ENCODE results near the gene TMEM233.
"Not testable (repeated sequence)": the region's sequence is repeated elsewhere in the genome, so short reads cannot be mapped to it uniquely, and the experiment has no call there.

Gene TMEM233

GRCh38 chr12:119613319-119613936 lies 19.9 kb downstream of the TMEM233 start:
- DNase-seq, result no peak

DNA sequence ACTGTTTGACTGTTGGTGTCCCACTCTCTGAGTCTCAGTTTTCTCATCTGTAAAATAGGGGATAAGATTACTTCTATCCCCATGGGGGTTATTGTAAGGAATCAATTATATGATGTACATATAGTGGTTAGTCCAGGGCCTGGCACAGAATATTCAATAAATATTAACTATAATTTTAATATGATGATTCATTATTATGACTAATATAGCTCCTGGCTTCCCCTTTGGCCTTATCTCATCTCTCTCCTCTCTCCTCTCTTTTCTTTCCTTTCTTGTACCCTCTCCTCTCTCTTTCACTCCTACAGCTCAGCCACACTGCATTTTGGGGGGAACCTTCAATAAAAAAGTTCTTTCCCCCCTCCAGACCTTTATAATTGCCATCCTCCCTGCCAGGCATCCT lies 21.1 kb downstream of the TMEM233 start:
- no peak for DNase-seq

DNA sequence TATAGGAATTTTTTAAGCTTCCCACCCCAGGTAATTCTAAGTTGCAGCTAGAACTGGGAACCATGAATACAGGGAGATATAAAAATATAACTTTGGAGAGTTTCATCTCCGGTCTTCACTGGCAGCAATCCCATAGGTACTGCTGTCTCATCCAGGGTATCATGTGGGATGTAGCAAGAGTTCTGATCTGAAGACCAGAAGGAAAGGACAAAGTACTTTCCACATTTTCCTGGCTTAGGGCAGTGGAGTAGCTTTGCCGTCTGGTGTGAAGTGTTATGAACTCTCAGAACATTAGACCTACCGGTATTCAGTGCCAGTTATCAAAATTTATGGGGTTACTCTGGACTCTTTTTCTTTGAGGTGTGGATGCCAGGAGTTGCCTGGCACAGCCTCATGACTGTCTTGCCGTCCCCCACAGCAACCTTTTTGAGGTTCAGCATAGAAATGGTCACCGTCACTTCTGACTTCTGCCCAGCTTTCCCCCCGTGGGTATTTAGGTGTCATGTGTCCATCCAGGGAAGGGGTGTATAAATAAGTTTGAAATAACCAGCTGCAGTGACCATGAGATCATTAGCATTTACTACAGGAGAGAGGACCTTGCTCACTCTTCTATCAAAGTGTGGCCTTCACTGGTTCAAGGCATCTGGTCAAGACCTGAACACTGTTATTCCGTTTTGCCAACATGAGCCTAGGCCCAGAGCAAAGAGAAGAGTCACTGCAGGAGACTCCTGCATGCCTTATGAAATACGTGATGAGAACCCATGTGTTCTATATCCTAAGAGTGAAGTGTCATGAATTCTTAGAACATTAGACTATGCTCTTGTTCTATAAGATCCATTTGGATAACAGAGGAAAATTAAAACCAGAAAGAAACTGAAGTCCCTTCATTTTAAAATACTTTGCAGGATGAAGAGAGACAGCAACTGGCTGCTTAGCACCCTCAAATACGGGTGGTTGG lies 22.2 kb downstream of the TMEM233 start:
- no peak for DNase-seq

GRCh38 chr12:119618328-119618896 lies 24.8 kb downstream of the TMEM233 start:
- DNase-seq, result not testable (repeated sequence)

DNA sequence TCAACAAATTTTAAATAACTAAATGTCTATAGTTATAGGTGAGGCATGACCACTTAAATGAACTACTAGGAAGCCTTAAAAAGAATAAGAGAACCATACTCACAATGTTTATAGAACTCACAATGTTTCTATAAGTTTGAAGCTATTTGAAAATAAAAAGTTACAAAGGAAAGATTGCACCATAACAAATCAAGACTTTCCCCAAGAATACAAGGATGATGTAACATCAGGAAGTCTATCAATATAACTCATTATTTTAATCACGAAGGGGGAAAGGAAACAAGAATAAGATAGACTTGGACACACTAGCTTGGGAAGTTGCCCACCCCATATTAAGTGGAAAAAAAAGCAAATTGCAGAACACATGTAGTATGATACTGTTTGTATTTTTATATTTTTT lies 26.9 kb downstream of the TMEM233 start:
- DNase-seq, result no peak

GRCh38 chr12:119621878-119622277 lies 28.3 kb downstream of the TMEM233 start:
- DNase-seq, result no peak

- DNase-seq, result peak; percentile 74 to 75
Observed at GRCh38 chr12:119624966-119625365, 31.4 kb downstream of the TMEM233 start.

GRCh38 chr12:119627019-119627643 lies 33.6 kb downstream of the TMEM233 start:
- DNase-seq, result no peak

DNA sequence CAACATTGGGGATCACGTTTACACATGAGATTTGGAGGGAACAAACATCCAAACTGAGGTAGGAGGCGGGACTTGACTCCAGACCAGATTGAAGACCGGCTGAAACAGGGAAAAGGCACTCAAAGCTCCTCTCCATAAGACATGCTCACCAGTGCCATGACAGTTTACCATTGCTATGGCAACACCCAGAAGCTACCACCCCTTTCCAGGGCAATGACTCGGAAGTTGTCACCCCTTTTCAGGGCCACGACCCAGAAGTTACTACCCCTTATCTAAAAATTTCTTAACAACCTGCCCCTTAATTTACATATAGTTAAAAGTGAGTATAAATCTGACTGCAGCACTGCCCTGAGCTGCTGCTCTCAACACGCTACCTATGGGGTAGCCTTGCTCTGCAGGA lies 34.1 kb downstream of the TMEM233 start:
- DNase-seq, result no peak

DNA sequence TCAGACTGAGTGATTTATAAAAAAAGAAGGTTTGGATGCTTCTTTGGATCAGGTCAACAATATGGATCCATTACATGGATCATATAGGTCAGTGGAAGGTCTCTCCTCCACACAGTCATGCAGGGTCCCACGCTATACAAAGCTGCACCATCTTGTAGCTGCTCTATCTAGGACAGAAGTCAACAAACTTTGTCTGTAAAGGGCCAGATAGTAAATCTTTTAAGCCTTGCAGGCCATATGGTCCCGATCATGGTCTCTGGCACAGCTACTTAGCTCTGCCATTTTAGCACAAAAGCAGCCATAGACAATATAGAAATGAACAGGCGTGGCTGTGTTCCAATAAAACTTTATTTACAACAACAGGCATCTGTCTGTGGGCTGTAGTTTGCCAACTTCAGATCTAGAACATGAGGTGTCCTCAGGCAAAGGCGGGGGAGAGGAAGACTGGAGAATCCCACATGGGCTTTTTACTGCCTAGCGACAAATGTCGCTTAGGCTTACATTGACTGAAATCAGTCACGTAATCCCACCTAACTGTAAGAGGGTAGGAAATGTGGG lies 36.7 kb downstream of the TMEM233 start:
- peak in 1 of 2 experiments; percentile 57 for DNase-seq

DNA sequence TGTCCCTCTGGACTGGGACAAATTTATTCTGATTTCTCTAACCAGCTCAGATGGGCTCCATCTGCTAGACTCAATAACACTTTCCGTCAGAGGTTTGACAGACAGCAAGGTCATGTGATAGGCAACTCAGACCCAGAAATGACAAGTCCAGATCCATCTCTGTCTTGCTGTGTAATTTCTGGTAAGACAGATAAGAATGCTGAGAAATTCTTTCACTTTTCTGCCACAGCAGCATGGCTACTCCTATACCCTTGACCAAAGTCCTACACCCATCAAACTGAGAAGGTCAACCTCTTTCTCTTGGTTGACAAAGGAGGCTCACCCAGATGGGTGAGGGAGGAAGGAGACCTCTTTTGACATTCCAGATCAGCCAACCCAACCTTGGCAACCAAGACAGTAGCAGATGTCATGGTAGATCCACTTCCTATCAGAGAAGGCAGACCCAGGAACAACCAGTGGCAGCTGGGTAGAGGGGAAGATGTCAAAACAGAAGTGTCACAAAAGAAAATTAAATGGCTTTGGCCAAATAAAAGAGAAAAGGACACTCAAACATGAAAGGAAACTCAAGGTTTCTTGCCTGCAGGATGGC lies 37.5 kb downstream of the TMEM233 start:
- DNase-seq, result no peak

GRCh38 chr12:119631930-119632678 lies 38.5 kb downstream of the TMEM233 start:
- peak in 1 of 2 experiments; percentile 35 for DNase-seq

- DNase-seq, result no peak
Observed at GRCh38 chr12:119634743-119635142, 41.2 kb downstream of the TMEM233 start.

- DNase-seq, result no peak
Observed at GRCh38 chr12:119642986-119643385, 49.4 kb downstream of the TMEM233 start.

DNA sequence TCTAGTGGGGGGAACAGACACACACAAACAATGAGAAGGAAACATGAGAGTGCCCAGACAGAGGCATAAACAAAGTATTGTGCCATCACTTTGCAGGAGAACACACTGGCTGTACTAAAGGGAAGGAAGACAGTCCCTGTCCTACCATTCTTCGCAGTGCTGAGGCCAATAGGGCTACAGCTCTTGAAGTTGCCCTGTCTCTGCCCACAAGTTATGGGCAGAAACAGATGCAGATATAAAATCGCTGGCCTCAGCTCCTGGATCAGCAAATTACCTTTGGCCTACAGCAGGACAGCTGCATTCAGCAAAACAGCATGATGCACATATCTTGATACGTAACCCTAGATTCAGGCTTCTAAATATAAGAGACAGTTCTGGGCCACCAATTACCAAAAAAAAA lies 51.4 kb downstream of the TMEM233 start:
- no peak for DNase-seq

DNA sequence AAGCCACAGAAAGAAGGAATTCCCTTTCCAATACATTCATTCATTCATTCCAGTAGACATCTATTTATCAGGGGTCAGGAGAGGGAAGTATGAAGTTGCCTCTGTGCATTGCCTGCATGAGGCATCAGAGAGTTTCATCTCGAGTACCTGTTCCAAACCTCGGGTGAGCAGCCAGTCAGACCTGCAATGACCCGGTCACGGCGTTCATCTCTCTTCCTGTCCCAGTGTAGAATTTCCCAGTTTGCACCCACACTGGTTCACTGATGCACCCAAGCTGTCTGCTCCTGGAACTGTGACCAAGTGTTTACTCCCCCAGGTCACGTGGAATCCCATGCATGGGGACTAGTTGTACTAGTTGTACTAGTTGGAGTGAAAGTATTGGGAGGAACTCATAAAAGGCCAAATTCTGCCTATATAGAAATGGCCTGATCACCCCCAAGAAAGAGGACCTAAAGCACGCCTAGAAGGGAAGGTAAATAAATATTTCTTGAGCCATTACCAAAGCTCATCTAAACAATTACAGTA lies 52.0 kb downstream of the TMEM233 start:
- no peak for DNase-seq

DNA sequence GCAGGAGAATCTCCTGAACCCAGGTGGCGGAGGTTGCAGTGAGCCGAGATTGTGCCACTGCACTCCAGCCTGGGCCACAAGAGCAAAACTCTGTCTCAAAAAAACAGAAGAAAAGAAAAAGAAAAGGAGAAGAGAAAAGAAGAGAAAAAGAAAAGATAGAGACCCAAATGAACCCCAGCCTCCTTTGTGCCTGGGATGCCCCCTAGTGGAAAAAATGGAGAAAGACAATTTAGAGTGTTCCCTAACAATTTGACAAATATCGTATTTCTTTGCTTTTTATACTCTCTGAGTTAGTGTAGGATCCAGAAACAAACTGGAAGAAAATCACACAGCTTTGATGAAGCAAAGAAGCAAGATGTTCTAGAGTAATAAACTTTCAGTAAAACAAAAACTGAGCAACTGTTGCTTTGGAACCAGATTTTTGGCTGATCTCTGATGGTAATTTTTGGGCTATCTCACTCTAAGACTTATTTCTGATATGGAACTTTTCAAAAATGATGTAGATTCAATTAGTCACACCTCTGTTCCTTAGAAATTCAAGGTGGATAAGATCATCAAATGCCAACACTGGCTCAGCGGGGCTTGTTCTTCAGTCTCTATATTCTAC lies 55.7 kb downstream of the TMEM233 start:
- no peak for DNase-seq

GRCh38 chr12:119652665-119653064 lies 59.1 kb downstream of the TMEM233 start:
- no peak for DNase-seq

GRCh38 chr12:119657001-119657400 lies 63.4 kb downstream of the TMEM233 start:
- not testable (repeated sequence) for DNase-seq

DNA sequence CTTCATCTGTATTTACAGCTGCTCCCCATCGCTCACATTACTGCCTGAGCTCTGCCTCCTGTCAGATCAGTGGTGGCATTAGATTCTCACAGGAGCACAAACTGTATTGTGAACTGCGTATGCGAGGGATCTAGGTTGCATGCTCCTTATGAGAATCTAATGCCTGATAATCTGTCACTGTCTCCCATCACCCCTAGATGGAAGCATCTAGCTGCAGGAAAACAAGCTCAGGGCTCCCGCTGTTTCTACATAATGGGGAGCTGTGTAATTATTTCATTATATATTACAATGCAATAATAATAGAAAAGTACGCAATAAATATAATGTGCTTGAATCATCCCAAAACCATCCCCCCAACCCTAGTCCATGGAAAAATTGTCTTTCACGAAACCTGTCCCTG lies 64.6 kb downstream of the TMEM233 start:
- DNase-seq, result peak in 1 of 2 experiments; percentile 40

GRCh38 chr12:119659289-119659897 lies 65.8 kb downstream of the TMEM233 start:
- DNase-seq, result peak in 1 of 2 experiments; percentile 20
